ENCODE results near the gene OAS1. TPM values are rescaled to one million over a fixed set of nuclear protein-coding genes. Genes with fewer than 3 reads are reported as not detected.

The OAS1 gene
- total and polyA plus RNA-seq, 2 donors (not counting 1 experiment from before 2014, with no cell fraction given) = 48.3 to 70.2 TPM

- peaks cover 10% of the 10 kb centered on the region for H3K79me2 ChIP-seq (ENCODE audit: control insufficient read depth, insufficient read depth, low read length)
- peaks cover 0 to 19% of the 10 kb centered on the region in 2 experiments for H3K36me3 ChIP-seq (replicated peaks in 1 of 2; ENCODE audit: control extremely low read depth in 1 of 2, control insufficient read depth in 1 of 2, extremely low read depth in 1 of 2, insufficient read depth in 2 of 2, low read length in 1 of 2)
- intact Hi-C loops (cut with micrococcal nuclease) = no loop called here
- no peaks in the 10 kb centered on the region for H3K27me3 Mint-ChIP-seq
- H3K27me3 ChIP-seq (replicated peaks in 1 of 4; ENCODE audit: control extremely low read depth in 1 of 4, control insufficient read depth in 3 of 4, insufficient read depth in 4 of 4, low read length in 3 of 4) = no peaks in the 10 kb centered on the region
- H3K27ac ChIP-seq (ENCODE audit: low read length in 2 of 2) = no peak overlapping the region
- DNase-seq = no peak
- H3K4me1 ChIP-seq (ENCODE audit: control insufficient read depth in 2 of 2, insufficient read depth in 2 of 2, low read length in 2 of 2) = no peaks in the 10 kb centered on the region
- no peaks in the 10 kb centered on the region for H3K4me1 Mint-ChIP-seq
- H3K27ac Mint-ChIP-seq = no peak overlapping the region
- H3K4me3 ChIP-seq (ENCODE audit: control extremely low read depth in 1 of 5, extremely low read depth in 1 of 5, insufficient read depth in 1 of 5, low read depth in 2 of 5, low read length in 4 of 5) = no peak overlapping the region
- H3K9ac ChIP-seq (ENCODE audit: low read length) = no peak overlapping the region
- H3K9me3 Mint-ChIP-seq (ENCODE audit: insufficient read depth) = peaks cover 4% of the 10 kb centered on the region
- no peaks in the 10 kb centered on the region for H4K20me1 ChIP-seq (ENCODE audit: control insufficient read depth, insufficient read depth, low read length, poor library complexity, severe bottlenecking)
- ATAC-seq (ENCODE audit: low read depth) = no peak
- H3K4me2 ChIP-seq (replicated peaks; ENCODE audit: low read depth, low read length, poor library complexity, severe bottlenecking) = no peak overlapping the region
- H3K9me3 ChIP-seq (ENCODE audit: control extremely low read depth in 1 of 3, control insufficient read depth in 2 of 3, insufficient read depth in 1 of 3, low read length in 2 of 3) = no peaks in the 10 kb centered on the region
- no peak overlapping the region for H3K4me3 Mint-ChIP-seq
- ChIA-PET CTCF (interaction anchor here (1.0 kb wide), 1 partner anchor 47 kb away, joined by 3 read pairs; no protein-coding TSS in a partner anchor), POLR2A (no interaction called here)
- TF ChIP-seq CTCF (IDR thresholded peaks at IDR 0.05) (no peak), EZH2 (IDR thresholded peaks at IDR 0.05; ENCODE audit: borderline replicate concordance, insufficient read depth, low read depth, low read length, poor library complexity, severe bottlenecking) (no peak)
- 94% methylated on average over 13 of the region's 14 CpGs for WGBS (ENCODE audit: insufficient coverage)
- no peak overlapping the region for H2AFZ ChIP-seq (ENCODE audit: insufficient read depth, low read depth, low read length, poor library complexity, severe bottlenecking)
Observed at GRCh38 chr12:112946236-112947000, 39.7 kb downstream of the OAS1 start.

- TF ChIP-seq EZH2 (IDR thresholded peaks at IDR 0.05; ENCODE audit: borderline replicate concordance, insufficient read depth, low read depth, low read length, poor library complexity, severe bottlenecking) (no peak), CTCF (IDR thresholded peaks at IDR 0.05) (no peak)
- WGBS (ENCODE audit: insufficient coverage) = no CpG with 5 or more reads among the region's 1 CpG
- Histone ChIP-seq H3K4me2 (replicated peaks; ENCODE audit: low read depth, low read length, poor library complexity, severe bottlenecking) (no peak overlapping the region), H3K4me3 (ENCODE audit: control extremely low read depth in 1 of 5, extremely low read depth in 1 of 5, insufficient read depth in 1 of 5, low read depth in 2 of 5, low read length in 4 of 5) (no peak overlapping the region), H3K36me3 (replicated peaks in 1 of 2; ENCODE audit: control extremely low read depth in 1 of 2, control insufficient read depth in 1 of 2, extremely low read depth in 1 of 2, insufficient read depth in 2 of 2, low read length in 1 of 2) (peaks cover 0 to 19% of the 10 kb centered on the region in 2 experiments), H3K9ac (ENCODE audit: low read length) (no peak overlapping the region), H3K79me2 (ENCODE audit: control insufficient read depth, insufficient read depth, low read length) (peaks cover 3% of the 10 kb centered on the region), H3K4me1 (ENCODE audit: control insufficient read depth in 2 of 2, insufficient read depth in 2 of 2, low read length in 2 of 2) (no peaks in the 10 kb centered on the region), H2AFZ (ENCODE audit: insufficient read depth, low read depth, low read length, poor library complexity, severe bottlenecking) (no peak overlapping the region), H4K20me1 (ENCODE audit: control insufficient read depth, insufficient read depth, low read length, poor library complexity, severe bottlenecking) (no peaks in the 10 kb centered on the region), H3K27ac (ENCODE audit: low read length in 2 of 2) (no peak overlapping the region), H3K9me3 (ENCODE audit: control extremely low read depth in 1 of 3, control insufficient read depth in 2 of 3, insufficient read depth in 1 of 3, low read length in 2 of 3) (peaks cover 0 to 4% (median 1%) of the 10 kb centered on the region in 3 donors), H3K27me3 (replicated peaks in 1 of 4; ENCODE audit: control extremely low read depth in 1 of 4, control insufficient read depth in 3 of 4, insufficient read depth in 4 of 4, low read length in 3 of 4) (no peaks in the 10 kb centered on the region)
- no peak for DNase-seq
- POLR2A ChIA-PET = no interaction called here
- H3K4me1 Mint-ChIP-seq = no peaks in the 10 kb centered on the region
- ATAC-seq (ENCODE audit: low read depth) = no peak
- H3K27me3 Mint-ChIP-seq = no peaks in the 10 kb centered on the region
- CTCF ChIA-PET = no interaction called here
- no peak overlapping the region for H3K4me3 Mint-ChIP-seq
- intact Hi-C loops (cut with micrococcal nuclease) = no loop called here
- H3K27ac Mint-ChIP-seq = no peak overlapping the region
- peaks cover 4% of the 10 kb centered on the region for H3K9me3 Mint-ChIP-seq (ENCODE audit: insufficient read depth)
Observed at GRCh38 chr12:112947314-112947713, 40.6 kb downstream of the OAS1 start.
